Stimulated activated CD4-positive, alpha-beta T cell treated with anti-CD3 and anti-CD28 coated beads, Interleukin-2, amount 100 ng/mL, for 4 hours (primary cell): ENCODE data around the gene DPYSL4.

ENCODE experiments used
- DNase-seq: peaks from one replicate; pipeline ENCODE4 v3.0.0-alpha.2; 2020; ENCODE audit warnings: low read depth

Gene DPYSL4

GRCh38 chr10:132186488-132187429 lies at the start of gene DPYSL4:
Gene DPYSL4 (plus strand): TSS chr10:132186948. CDS start chr10:132187064, 116 bp downstream.
- DNase-seq: no peak

DNA sequence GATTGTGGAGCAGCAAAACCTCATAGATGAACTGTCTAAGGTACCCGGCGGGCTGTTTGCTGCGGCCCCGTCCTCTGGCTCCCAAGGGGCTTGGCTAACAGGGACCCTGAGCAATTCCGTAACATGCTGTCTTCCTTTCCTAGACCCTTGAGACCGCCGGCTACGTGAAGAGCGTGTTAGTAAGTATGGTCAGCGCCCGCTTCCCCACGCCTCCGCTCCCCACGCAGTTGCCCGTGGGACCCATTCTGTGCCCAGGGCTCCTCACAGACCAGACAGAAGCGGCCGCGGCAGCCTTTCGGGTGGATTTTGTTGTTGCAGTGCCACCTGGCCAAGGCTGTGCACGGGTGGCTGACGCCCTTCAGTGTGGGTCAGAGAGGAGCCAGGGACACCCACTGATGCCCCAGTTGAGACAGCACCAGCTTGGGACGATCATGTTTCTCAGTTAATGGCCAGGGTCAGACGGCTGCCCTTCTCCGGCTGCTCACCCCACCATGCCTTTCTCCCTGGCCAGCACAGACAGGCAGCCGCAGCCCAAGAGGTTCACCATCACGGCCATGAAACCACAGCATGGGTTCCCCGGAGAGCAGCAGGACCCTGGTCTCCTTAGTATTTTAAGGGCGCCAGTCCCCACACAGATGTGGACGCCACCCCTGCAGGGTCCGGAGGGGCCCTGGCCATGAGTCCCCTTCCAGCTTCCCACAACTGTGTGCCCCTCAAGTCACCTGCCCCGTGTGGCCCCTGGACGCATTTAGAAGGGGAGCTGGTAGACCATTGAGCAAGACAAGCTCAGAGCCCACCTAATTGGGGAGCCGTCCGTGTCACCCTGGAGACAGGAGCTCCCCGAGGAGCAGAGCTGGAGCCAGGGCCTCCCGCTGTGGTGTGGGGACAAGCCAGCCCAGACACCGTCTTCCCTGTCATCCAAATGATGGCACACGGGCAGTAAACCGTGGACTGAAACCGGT lies 49.4 kb upstream of the DPYSL4 start:
- no peak for DNase-seq

GRCh38 chr10:132138133-132138532 lies 48.6 kb upstream of the DPYSL4 start:
- no peak for DNase-seq

DNA sequence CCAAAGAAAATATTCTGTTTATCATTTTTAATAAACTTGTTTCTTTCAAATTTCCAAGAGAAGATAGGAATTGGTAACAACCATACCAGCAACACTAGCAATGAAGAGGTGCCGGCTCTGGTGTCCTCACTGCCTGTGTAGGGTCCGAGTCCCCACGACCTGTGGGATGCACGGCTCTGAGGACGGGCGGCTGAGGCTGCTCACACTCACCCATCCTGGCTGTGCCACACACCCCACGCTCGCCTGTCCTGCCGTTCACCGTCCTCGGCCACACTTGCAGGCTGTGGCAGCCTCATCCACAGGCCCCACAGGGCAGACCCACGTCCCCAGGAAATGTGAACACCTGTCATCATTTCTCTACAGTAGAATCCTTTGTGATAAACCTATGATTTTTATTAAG lies 48.2 kb upstream of the DPYSL4 start:
- DNase-seq: no peak

DNA sequence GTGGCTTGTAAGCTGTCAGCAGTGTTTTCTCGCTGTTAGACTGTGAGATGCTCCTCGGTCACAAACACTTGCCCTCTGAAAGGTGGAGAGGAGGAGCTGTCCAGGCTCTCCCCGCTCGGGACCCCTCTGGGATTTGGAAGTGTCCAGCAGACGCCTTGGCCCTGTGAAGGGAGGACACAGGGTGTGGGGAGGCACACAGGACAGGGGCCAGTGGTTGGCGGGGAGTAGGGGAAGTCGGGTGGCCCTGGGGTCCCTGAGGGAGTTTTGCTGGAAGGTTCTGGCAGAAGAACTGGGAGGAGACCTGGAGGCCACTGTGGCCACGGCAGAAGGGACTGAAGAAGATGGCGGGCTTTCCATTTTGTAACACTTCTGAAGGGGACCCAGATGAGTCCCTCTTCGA lies 47.2 kb upstream of the DPYSL4 start:
- no peak for DNase-seq

- DNase-seq: no peak
Measured at GRCh38 chr10:132140167-132140925, 46.4 kb upstream of the DPYSL4 start.

- no peak for DNase-seq
Measured at GRCh38 chr10:132141076-132141475, 45.7 kb upstream of the DPYSL4 start.

GRCh38 chr10:132141526-132142395 lies 45.0 kb upstream of the DPYSL4 start:
- DNase-seq: no peak

DNA sequence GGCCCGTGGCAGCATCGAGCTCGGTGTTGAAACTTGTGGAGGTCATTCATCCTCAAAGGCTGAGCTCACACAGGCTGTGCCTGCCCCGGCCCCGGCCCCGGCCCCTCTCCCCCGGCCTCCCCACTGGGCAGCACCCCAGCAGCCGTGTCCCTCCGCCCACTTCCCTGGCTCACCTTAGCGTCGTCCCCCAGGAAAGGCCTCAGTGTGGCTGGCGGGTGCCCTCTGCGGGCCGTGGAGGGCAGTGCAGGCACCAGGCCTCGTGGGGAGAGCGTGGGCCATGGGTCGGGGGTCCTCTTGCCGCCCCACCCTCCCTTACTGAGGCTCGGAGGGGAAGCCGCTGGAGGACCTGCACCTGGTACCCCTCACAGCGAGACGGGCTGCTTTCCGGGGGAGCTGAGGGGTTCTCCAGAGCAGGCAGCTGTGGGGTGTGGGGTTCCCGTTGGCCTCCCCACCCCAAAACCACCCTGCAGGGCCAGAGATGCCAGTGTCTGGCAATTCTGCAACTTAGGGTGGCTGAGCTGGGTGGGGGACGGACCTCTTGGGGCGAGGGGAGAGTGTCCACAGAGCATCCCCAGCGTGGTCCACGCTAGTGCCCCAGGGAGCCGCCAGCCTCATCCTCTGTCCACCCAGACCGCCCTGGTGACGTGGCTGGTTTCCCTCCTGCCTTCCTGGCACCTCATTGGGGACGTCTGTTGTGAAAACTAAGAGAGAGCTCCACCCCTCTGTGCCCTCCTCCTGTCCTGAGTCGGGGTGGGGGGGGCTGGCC lies 44.2 kb upstream of the DPYSL4 start:
- no peak for DNase-seq

DNA sequence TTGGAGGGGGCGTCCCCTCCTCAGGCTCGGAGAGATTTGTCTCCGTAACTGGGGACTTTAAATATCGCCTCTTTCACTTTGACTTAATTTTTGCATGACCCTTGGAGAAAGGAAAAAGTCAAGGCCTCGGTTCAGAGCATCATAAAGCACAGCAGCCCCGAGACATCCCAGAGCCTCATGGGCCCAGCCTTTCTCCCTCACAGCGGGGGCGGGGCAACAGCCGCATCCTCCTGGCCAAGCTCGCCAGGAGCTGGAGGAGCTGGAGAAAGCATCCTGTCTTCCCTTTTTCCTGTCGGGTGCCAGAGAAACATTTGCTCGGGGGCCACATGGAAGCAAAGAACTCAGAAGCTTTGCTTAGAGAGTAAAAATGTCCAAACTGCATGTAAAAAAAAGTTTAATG lies 43.6 kb upstream of the DPYSL4 start:
- DNase-seq: no peak

GRCh38 chr10:132144086-132144485 lies 42.7 kb upstream of the DPYSL4 start:
- no peak for DNase-seq

- no peak for DNase-seq
Measured at GRCh38 chr10:132145002-132145401, 41.7 kb upstream of the DPYSL4 start.

DNA sequence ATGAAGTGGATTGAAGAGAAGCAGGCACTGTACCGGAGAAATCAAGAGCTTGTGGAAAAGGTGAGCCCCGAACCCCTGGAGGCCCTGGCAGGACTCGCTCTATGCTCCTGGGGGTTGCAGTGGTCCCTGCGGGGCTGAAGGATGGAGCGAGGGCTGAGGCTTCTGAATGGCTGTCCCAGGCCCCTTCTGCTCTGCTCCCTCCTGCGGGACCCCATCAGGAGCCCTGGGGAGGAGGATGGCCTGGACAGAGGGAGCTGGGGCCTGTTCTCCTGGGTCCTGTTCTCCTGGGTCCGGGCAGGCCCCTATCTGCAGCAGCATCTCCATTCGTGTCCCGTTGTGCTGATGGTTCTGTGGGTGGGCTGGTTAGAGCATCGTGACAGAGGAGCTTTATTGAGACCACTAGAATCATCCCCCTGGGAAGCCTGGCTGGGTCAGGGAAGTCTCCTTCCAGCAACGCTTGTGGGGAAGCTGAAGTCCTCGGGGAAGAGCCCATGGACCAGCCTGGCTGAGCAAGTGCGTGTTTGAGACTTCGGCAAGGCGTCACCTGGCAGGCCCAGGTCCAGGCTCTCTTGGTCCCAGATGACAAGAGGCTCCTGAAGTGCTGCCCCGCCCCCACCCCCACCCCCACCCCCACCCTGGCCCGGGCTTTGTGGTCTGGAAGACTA lies 41.1 kb upstream of the DPYSL4 start:
- DNase-seq: no peak

DNA sequence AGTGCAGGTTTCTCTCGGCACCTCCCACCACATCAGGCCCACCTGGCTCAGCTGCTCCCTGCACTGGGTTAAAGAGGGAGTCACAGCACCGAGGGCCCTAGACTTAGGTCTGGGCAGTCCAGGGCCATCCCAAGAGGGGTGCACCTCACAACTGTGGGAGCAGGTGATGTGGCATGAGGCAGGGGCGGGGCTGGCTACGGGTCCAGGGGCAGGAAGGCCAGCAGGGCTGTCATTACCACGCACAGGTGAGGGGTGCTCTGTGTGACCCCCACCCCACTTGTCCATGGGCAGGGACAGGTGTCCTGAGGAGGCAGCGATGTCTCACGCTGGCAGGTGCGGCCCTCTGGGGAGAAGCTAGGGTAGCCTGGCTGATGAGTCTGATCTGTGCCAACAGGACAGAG lies 40.5 kb upstream of the DPYSL4 start:
- no peak for DNase-seq

- no peak for DNase-seq
Measured at GRCh38 chr10:132146941-132147915, 39.5 kb upstream of the DPYSL4 start.

- DNase-seq: no peak
Measured at GRCh38 chr10:132148261-132149251, 38.2 kb upstream of the DPYSL4 start.

DNA sequence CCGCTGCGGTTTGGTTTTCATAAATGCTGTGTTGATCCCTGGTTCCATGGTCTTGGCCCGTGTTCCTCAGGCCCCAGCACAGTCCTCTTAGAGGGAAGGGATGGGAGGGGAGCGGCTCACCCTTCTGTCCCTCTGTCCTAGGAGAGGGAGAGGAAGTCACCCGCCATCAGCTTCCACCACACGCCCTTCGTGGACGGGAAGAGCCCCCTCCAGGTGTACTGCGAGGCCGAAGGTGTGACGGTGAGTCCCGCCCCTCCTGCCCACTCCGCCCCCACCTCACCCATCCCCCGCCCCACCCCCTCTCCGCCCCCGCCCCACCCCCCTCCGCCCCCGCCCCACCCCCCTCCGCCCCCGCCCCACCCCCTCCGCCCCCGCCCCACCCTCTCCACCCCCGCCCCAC lies 37.5 kb upstream of the DPYSL4 start:
- no peak for DNase-seq
